HepG2 (cell line): ENCODE data around the gene DDC. TPM values are rescaled to one million over a fixed set of nuclear protein-coding genes. Genes with fewer than 3 reads are reported as not detected.

ENCODE experiments used
- ARNT2 ChIP-seq: sonication (generic); formaldehyde crosslinking; IDR thresholded peaks from 2 replicates; pipeline ENCODE4 v1.8.0; 2022; ENCODE audit warnings: mild to moderate bottlenecking, low read depth, missing genetic modification reagents, moderate library complexity
- KDM6A ChIP-seq: IDR thresholded peaks from 2 replicates; pipeline ENCODE4 v1.6.1; 2016; ENCODE audit warnings: low read depth
- POGZ ChIP-seq: sonication (generic); formaldehyde crosslinking; IDR thresholded peaks from 2 replicates; pipeline ENCODE4 v1.4.0; 2020; ENCODE audit warnings: mild to moderate bottlenecking, missing genetic modification reagents
- PTBP1 ChIP-seq: fragments of 200-400 bp; formaldehyde crosslinking; IDR thresholded peaks from 2 replicates; pipeline ENCODE4 v1.6.1; 2018; ENCODE audit warnings: low read length, low read depth; ENCODE audit not compliant: poor library complexity, severe bottlenecking
- RBM39 ChIP-seq: fragments of 200-400 bp; formaldehyde crosslinking; IDR thresholded peaks from one replicate; pipeline ENCODE4 v1.6.1; 2018; ENCODE audit warnings: antibody characterized with exemption, mild to moderate bottlenecking, low read depth, low read length; ENCODE audit not compliant: poor library complexity, severe bottlenecking
- SAP130 ChIP-seq: IDR thresholded peaks from 2 replicates; pipeline ENCODE4 v1.6.1; 2016; ENCODE audit warnings: low read depth
- ZBTB3 ChIP-seq: sonication (generic); formaldehyde crosslinking; IDR thresholded peaks from 2 replicates; pipeline ENCODE4 v1.4.0; 2020; ENCODE audit warnings: low read depth, mild to moderate bottlenecking, moderate library complexity, missing genetic modification reagents, borderline replicate concordance
- ZFP82 ChIP-seq: sonication (generic); formaldehyde crosslinking; IDR thresholded peaks from 2 replicates; pipeline ENCODE4 v1.5.1; 2020; ENCODE audit warnings: mild to moderate bottlenecking, missing genetic modification reagents, borderline replicate concordance
- ZNF263 ChIP-seq: sonication (generic); formaldehyde crosslinking; IDR thresholded peaks from 2 replicates; pipeline ENCODE4 v1.4.0; 2020; ENCODE audit warnings: missing genetic modification reagents
- ZNF556 ChIP-seq: sonication (generic); formaldehyde crosslinking; IDR thresholded peaks from 2 replicates; pipeline ENCODE4 v1.4.0; 2020; ENCODE audit warnings: mild to moderate bottlenecking, missing genetic modification reagents, borderline replicate concordance
- ZNF607 ChIP-seq: sonication (generic); formaldehyde crosslinking; IDR thresholded peaks from 2 replicates; pipeline ENCODE4 v1.5.1; 2020; ENCODE audit warnings: missing genetic modification reagents, mild to moderate bottlenecking, borderline replicate concordance
- ZNF644 ChIP-seq: IDR thresholded peaks from 2 replicates; pipeline ENCODE4 v1.6.1; 2016; ENCODE audit warnings: low read depth
- ZNF891 ChIP-seq: sonication (generic); formaldehyde crosslinking; IDR thresholded peaks from 2 replicates; pipeline ENCODE4 v1.5.0; 2020; ENCODE audit warnings: mild to moderate bottlenecking, missing genetic modification reagents
- polyA plus RNA-seq, 8 experiments: library from polyadenylated mRNA; depleted of rRNA in 3 of 8; stranded (reverse) in 7 of 8; unstranded in 1 of 8; fragments of >200 nt; fragmentation: Illumina TruSeq in 4 of 8; extraction: Trizol in 4 of 8; gene quantifications; 2 replicates each; pipeline versions ENCODE4 v1.2.1 to v1.2.3, GENCODE V29; 2011 to 2016; ENCODE audit warnings: low read depth in 4 of 8, missing spikeins in 1 of 8, mixed read lengths in 1 of 8; ENCODE audit not compliant: insufficient read depth in 1 of 8
- total RNA-seq, 5 experiments: library from RNA; depleted of rRNA; stranded (reverse); fragments of >200 nt; fragmentation: Illumina TruSeq; extraction: Trizol; gene quantifications; 2 replicates each; pipeline ENCODE4 v1.2.3, GENCODE V29; 2016; ENCODE audit warnings: low read depth in 1 of 5
- TF ChIP-seq, protein P1 (sequence below): sonication (generic); formaldehyde crosslinking; IDR thresholded peaks from 2 replicates; pipeline ENCODE4; 2020; ENCODE audit warnings: missing genetic modification reagents, mild to moderate bottlenecking, borderline replicate concordance
- TF ChIP-seq, protein P2 (sequence below): sonication (generic); formaldehyde crosslinking; IDR thresholded peaks from 2 replicates; pipeline ENCODE4 v1.8.0; 2023; ENCODE audit warnings: mild to moderate bottlenecking, missing genetic modification reagents
- TF ChIP-seq, protein P3 (sequence below): sonication (generic); formaldehyde crosslinking; IDR thresholded peaks from 2 replicates; pipeline ENCODE4 v1.4.0; 2020; ENCODE audit warnings: missing genetic modification reagents, low read depth, mild to moderate bottlenecking, borderline replicate concordance
- TF ChIP-seq, protein P4 (sequence below): sonication (generic); formaldehyde crosslinking; IDR thresholded peaks from 2 replicates; pipeline ENCODE4 v1.5.0; 2020; ENCODE audit warnings: missing genetic modification reagents
- TF ChIP-seq, protein P5 (sequence below): sonication (generic); formaldehyde crosslinking; IDR thresholded peaks from 2 replicates; pipeline ENCODE4 v1.4.0; 2020; ENCODE audit warnings: low read depth, mild to moderate bottlenecking, missing genetic modification reagents

The DDC gene
- total and polyA plus RNA-seq, 2 of the 13 experiments (the other 11 are each of a cell fraction or from before 2014, with no cell fraction given) = 11.7 to 93.3 TPM

DNA sequence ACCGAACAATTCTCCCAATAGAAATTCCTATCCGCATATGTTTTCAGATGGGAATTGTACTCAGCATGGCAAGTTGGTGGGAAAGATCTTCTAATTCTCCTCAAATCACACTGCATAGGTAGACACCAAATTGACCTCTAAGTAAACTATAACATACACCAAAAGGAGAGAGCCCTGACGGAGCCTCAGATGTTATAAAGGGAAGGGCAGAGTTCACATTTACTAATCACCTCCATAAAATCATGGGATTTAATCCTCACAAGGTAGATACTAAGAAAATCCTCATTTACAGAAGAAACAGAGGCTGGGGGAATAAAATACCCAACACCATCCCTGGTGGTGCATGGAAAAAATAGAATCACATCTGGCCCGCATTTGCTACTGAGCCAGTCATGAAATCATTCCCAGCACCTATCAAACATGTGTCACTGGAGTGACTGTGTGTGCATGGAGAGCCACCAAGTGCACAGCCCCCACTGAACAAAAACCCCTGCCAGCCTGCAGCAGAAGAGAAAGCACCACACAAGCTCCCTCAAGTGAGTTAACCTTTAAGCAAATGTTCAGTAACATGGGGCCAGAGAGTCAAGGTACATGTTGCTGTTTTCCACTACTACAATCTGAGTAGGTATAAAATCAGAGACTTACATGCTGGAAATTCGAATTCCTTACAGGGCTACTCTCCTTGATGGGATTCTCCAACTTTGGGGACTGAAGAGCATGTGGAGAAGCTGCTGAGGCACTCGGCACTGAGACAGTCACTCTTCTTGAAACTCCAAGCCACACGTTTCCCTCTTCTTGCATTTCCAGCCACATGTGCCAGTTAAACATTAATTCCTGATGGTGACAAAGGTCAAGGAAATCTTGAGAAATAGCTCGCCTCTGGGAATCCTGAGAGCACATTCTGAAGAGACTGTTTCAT lies at the start of gene DDC (continued):
- TF ChIP-seq ZNF644 (CRISPR knock-in tag) = 0 out of 2 replicates have a peak, but pooled peaks have one; percentile 12
- TF ChIP-seq, protein P1, sequence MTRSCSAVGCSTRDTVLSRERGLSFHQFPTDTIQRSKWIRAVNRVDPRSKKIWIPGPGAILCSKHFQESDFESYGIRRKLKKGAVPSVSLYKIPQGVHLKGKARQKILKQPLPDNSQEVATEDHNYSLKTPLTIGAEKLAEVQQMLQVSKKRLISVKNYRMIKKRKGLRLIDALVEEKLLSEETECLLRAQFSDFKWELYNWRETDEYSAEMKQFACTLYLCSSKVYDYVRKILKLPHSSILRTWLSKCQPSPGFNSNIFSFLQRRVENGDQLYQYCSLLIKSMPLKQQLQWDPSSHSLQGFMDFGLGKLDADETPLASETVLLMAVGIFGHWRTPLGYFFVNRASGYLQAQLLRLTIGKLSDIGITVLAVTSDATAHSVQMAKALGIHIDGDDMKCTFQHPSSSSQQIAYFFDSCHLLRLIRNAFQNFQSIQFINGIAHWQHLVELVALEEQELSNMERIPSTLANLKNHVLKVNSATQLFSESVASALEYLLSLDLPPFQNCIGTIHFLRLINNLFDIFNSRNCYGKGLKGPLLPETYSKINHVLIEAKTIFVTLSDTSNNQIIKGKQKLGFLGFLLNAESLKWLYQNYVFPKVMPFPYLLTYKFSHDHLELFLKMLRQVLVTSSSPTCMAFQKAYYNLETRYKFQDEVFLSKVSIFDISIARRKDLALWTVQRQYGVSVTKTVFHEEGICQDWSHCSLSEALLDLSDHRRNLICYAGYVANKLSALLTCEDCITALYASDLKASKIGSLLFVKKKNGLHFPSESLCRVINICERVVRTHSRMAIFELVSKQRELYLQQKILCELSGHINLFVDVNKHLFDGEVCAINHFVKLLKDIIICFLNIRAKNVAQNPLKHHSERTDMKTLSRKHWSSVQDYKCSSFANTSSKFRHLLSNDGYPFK = no peak
- TF ChIP-seq KDM6A = peak; percentile 80; the same call in 1 of the 2 replicates
- 0 out of 2 replicates have a peak, but pooled peaks have one; percentile 40 for TF ChIP-seq POGZ (CRISPR knock-in tag)
- TF ChIP-seq, protein P2, sequence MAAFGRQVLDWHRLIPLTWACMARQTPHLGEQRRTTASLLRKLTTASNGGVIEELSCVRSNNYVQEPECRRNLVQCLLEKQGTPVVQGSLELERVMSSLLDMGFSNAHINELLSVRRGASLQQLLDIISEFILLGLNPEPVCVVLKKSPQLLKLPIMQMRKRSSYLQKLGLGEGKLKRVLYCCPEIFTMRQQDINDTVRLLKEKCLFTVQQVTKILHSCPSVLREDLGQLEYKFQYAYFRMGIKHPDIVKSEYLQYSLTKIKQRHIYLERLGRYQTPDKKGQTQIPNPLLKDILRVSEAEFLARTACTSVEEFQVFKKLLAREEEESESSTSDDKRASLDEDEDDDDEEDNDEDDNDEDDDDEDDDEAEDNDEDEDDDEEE (CRISPR knock-in tag) = no peak
- TF ChIP-seq ZNF556 (CRISPR knock-in tag) = peak; percentile 24; the same call in 1 of the 2 replicates
- TF ChIP-seq SAP130 (CRISPR knock-in tag) = peak; percentile 76
- TF ChIP-seq, protein P3, sequence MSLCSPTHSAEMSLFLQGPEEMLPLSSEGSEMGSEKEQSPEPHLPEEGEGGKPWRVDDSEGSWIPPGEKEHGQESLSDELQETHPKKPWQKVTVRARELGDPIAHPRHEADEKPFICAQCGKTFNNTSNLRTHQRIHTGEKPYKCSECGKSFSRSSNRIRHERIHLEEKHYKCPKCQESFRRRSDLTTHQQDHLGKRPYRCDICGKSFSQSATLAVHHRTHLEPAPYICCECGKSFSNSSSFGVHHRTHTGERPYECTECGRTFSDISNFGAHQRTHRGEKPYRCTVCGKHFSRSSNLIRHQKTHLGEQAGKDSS (CRISPR knock-in tag) = no peak
- no peak for TF ChIP-seq RBM39
- TF ChIP-seq, protein P4, sequence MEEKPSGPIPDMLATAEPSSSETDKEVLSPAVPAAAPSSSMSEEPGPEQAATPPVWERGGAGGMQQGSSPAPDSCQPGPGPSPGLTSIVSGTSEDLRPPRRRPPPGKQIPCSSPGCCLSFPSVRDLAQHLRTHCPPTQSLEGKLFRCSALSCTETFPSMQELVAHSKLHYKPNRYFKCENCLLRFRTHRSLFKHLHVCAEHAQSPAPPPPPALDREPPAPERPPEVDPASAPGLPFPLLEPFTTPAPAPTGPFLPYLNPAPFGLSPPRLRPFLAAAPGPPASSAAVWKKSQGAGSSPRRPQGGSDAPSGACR = no peak
- TF ChIP-seq ARNT2 (CRISPR knock-in tag) = no peak
- TF ChIP-seq ZFP82 = no peak
- 0 out of 2 replicates have a peak, but pooled peaks have one; percentile 29 for TF ChIP-seq ZNF263 (CRISPR knock-in tag)
- TF ChIP-seq ZNF607 = no peak
- no peak for TF ChIP-seq ZNF891 (CRISPR knock-in tag)
- no peak for TF ChIP-seq PTBP1
- TF ChIP-seq, protein P5, sequence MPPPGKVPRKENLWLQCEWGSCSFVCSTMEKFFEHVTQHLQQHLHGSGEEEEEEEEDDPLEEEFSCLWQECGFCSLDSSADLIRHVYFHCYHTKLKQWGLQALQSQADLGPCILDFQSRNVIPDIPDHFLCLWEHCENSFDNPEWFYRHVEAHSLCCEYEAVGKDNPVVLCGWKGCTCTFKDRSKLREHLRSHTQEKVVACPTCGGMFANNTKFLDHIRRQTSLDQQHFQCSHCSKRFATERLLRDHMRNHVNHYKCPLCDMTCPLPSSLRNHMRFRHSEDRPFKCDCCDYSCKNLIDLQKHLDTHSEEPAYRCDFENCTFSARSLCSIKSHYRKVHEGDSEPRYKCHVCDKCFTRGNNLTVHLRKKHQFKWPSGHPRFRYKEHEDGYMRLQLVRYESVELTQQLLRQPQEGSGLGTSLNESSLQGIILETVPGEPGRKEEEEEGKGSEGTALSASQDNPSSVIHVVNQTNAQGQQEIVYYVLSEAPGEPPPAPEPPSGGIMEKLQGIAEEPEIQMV = no peak
- TF ChIP-seq ZBTB3 (CRISPR knock-in tag) = no peak
